ENCODE measurements around the gene ZNF12.
"Not testable (repeated sequence)": the region's sequence is repeated elsewhere in the genome, so short reads cannot be mapped to it uniquely, and the experiment has no call there.

ZNF12 gene

DNA sequence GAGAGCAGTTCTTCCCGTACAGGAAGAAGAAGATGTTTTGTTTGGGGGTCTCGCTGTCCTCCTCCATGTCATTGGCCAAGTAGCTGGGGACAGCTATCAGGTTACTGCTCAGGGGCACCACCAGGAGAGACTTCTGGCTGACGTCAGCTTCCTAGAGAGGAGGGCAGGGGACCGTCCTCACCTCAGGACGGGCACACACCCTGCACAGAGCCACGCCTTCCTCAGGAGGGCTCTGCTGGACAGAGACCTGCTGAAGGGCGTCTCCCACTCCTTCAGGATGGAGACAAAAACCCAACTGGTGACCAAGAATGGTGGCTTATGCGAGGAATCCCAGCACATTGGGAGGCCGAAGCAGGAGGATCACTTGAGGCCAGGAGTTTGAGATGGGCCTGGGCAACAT, 9.2 kb upstream of the ZNF12 start:
- H3K27ac Mint-ChIP-seq; H3K4me3 Mint-ChIP-seq; H3K9me3 Mint-ChIP-seq; DNase-seq; H3K36me3 Mint-ChIP-seq (ENCODE audit: low read depth); H3K4me1 Mint-ChIP-seq (ENCODE audit: low read depth): not testable (repeated sequence)
- H3K27me3 Mint-ChIP-seq: peaks cover 33% of the 10 kb centered on the region

DNA sequence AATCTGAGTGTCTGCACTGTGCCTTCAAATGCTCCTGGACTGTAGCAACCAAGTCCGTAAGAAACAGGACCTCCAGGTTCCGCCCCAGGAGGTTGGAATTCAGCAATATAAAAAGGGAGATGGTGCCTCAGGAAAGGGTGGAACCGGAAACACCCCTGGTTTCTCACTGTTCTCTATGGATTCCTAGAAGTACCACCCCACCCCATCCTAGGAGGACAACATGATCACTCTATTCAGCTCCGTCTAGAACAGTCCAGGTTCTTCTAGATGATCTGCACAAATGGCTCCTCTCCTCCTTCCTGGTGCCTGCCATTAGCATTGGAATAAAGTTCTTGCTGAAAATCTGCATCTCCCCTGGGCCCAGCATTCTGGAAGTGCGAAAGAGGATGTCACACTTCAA, 7.6 kb upstream of the ZNF12 start:
- no peaks in the 10 kb centered on the region for H3K9me3 Mint-ChIP-seq
- no peak overlapping the region for H3K27ac Mint-ChIP-seq
- DNase-seq: no peak
- no peaks in the 10 kb centered on the region for H3K36me3 Mint-ChIP-seq (ENCODE audit: low read depth)
- H3K4me3 Mint-ChIP-seq: no peak overlapping the region
- H3K4me1 Mint-ChIP-seq (ENCODE audit: low read depth): peaks cover 1% of the 10 kb centered on the region
- peaks cover 33% of the 10 kb centered on the region for H3K27me3 Mint-ChIP-seq

DNA sequence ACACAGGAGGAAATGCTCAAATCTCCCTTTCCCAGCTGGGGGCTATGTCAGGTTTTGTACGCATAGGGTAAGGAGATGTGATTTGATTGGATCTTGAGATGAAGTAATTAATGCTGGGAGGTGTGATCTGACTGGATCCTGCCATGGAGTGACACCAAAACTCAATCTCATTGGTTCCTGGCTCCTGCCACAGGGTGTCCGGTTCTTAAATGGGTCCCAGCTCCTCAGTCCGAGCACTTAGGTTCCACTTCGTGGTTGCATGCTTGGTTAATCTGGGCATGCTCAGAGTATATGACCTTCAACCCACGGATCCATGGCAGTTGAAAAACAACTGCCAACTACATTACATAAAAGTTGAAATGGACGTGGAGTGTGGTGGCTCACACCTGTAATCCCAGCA, 3.1 kb upstream of the ZNF12 start:
- peak; percentile 37 for DNase-seq

DNA sequence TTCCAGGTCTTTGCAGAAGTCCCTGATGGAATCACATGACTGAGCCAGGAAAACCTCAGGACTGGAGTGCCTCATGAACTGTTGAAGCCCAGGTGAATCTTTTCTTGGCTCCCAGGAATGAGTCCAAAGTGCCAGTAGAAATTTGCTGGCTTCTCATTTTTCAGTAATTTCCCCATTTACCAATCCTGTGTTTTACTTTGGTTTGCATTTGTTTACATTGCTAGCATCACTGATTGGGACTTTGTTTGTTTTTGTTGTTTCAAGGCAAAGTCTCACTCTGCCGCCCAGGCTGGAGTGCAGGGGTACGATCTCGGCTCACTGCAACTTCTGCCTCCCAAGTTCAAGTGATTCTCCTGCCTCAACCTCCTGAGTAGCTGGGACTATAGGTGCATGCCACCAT, 1.6 kb upstream of the ZNF12 start:
- no peak for DNase-seq
- Mint-ChIP-seq H3K27me3 (peaks cover 3% of the 10 kb centered on the region), H3K4me3 (no peak overlapping the region), H3K27ac (no peak overlapping the region), H3K4me1 (ENCODE audit: low read depth) (peaks cover 29% of the 10 kb centered on the region), H3K9me3 (peaks cover 17% of the 10 kb centered on the region), H3K36me3 (ENCODE audit: low read depth) (peaks cover 35% of the 10 kb centered on the region)

More for the DNA sequence above, 3.1 kb upstream of the ZNF12 start:
- Mint-ChIP-seq H3K27ac (no peak overlapping the region), H3K4me3 (no peak overlapping the region), H3K27me3 (peaks cover 3% of the 10 kb centered on the region), H3K36me3 (ENCODE audit: low read depth) (peaks cover 20% of the 10 kb centered on the region), H3K4me1 (ENCODE audit: low read depth) (peaks cover 20% of the 10 kb centered on the region), H3K9me3 (peaks cover 10% of the 10 kb centered on the region)

DNA sequence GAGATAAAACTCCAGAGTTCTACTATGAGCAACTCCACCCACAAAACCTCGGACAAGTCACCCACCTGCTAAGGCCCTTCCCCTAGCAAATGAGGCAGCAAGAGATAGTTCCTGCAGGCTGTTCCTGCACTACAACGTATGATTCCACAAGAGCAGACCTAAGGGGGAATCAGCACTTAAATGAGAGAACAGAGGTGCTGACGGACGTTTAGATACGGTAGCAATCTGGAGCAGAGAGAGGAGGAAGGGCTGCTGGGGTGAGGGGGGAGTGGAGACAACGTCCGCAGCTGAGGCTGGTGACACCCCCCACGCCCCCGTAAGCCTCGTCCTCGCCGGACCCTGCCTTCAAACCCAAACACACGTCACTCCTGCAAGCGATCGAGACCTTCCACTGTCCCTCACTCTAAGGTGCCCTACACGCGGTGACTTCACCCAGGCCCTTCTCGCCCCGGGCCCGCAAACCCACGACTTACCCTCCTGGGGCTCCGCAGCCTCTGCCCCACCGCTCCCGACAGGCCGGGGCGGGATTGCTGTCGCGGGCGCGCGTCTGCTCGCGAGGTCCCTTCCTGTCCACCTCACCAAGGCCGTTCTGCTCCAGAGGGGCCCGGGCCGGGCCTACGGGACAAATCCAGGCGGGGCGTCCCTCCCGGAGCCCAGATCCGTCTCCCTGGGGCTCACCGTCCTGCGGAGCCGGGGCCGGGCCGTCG, 635 bp downstream of the ZNF12 start:
- DNase-seq: no peak
- Mint-ChIP-seq H3K4me1 (ENCODE audit: low read depth) (peaks cover 44% of the 10 kb centered on the region), H3K27me3 (peaks cover under 1% of the 10 kb centered on the region), H3K27ac (peak overlapping the region; percentile 93), H3K36me3 (ENCODE audit: low read depth) (peaks cover 41% of the 10 kb centered on the region), H3K4me3 (peak overlapping the region; percentile 89), H3K9me3 (peaks cover 33% of the 10 kb centered on the region)

DNA sequence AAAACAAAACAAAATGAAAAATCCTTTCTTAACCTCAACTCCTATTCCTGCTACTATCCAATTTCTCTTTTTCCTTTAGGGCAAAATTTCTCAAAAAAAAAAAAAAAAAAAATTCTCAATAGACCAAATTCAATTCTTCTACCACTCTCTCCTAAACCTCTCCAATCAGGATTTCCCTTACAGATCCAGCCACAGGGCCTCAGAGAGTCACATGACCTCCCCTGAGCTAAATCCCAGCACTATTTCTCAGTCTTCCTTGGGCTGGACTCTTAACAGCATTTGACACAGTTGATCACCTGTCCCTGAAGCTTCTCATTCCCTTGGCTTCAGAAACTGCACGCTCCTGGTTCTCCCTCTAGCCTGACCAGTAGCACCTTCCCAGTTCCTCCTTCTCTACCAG, 4.9 kb downstream of the ZNF12 start:
- Mint-ChIP-seq H3K27ac (no peak overlapping the region), H3K9me3 (peaks cover 51% of the 10 kb centered on the region), H3K4me3 (no peak overlapping the region), H3K36me3 (ENCODE audit: low read depth) (peaks cover 36% of the 10 kb centered on the region), H3K27me3 (no peaks in the 10 kb centered on the region), H3K4me1 (ENCODE audit: low read depth) (peaks cover 33% of the 10 kb centered on the region)
- no peak for DNase-seq

DNA sequence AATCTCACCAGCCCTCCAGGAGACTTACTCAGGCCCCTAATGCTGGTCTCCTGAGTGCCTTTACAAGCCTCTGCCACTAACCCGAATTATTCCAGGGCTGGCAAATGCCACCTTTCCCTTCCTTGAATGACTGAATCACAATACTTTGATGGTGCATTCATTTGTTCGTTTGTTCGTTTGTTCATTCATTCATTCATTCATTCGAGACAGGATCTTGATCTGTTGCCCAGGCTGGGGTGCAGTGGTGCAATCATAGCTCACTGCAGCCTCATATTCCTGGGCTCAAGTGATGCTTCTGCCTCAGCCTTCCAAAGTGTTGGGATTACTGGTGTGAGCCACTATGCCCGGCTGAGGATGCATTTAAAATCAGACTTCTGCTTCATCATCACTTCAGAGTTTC, 6.0 kb downstream of the ZNF12 start:
- Mint-ChIP-seq H3K27me3 (no peaks in the 10 kb centered on the region), H3K9me3 (peaks cover 51% of the 10 kb centered on the region), H3K36me3 (ENCODE audit: low read depth) (peaks cover 30% of the 10 kb centered on the region), H3K4me3 (no peak overlapping the region), H3K4me1 (ENCODE audit: low read depth) (peaks cover 33% of the 10 kb centered on the region), H3K27ac (no peak overlapping the region)
- DNase-seq: no peak

DNA sequence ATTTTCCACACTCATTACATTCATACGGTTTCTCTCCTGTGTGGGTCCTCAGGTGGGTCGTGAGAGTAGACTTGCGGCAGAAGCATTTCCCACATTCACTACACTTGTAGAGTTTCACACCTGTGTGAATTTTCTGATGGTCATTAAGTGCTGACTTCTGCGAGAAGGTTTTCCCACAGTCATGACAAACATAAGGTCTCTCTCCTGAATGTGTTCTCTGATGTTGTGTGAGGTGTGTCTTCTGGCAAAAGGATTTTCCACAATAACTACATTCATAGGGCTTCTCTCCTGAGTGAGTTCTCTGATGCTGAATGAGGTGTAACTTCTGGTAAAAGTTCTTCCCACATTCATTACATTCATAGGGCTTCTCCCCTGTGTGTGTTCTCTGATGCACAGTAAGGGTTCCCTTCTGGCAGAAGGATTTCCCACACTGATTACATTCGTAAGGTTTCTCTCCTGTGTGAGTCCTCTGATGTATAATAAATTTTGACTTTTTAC, 15.1 kb downstream of the ZNF12 start:
- no peaks in the 10 kb centered on the region for H3K36me3 Mint-ChIP-seq (ENCODE audit: low read depth)
- no peak overlapping the region for H3K27ac Mint-ChIP-seq
- no peak for DNase-seq
- H3K27me3 Mint-ChIP-seq: no peaks in the 10 kb centered on the region
- no peaks in the 10 kb centered on the region for H3K4me1 Mint-ChIP-seq (ENCODE audit: low read depth)
- peaks cover 59% of the 10 kb centered on the region for H3K9me3 Mint-ChIP-seq
- no peak overlapping the region for H3K4me3 Mint-ChIP-seq

DNA sequence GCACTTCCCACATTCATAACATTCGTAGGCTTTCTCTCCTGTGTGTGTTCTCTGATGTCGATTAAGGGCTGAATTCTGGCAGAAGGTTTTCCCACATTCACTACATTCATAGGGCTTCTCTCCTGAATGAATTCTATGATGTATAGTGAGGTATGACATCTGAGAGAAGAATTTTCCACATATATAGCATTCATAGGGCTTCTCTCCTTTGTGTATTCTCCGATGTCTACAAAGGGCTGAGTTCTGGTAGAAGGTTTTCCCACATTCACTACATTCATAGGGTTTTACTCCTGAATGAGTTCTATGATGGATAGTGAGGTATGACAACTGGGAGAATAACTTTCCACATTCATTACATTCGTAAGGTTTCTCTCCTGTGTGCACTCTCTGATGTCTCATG, 15.6 kb downstream of the ZNF12 start:
- peaks cover 63% of the 10 kb centered on the region for H3K9me3 Mint-ChIP-seq
- H3K4me3 Mint-ChIP-seq: no peak overlapping the region
- no peaks in the 10 kb centered on the region for H3K36me3 Mint-ChIP-seq (ENCODE audit: low read depth)
- no peak for DNase-seq
- H3K27me3 Mint-ChIP-seq: no peaks in the 10 kb centered on the region
- no peaks in the 10 kb centered on the region for H3K4me1 Mint-ChIP-seq (ENCODE audit: low read depth)
- H3K27ac Mint-ChIP-seq: no peak overlapping the region

DNA sequence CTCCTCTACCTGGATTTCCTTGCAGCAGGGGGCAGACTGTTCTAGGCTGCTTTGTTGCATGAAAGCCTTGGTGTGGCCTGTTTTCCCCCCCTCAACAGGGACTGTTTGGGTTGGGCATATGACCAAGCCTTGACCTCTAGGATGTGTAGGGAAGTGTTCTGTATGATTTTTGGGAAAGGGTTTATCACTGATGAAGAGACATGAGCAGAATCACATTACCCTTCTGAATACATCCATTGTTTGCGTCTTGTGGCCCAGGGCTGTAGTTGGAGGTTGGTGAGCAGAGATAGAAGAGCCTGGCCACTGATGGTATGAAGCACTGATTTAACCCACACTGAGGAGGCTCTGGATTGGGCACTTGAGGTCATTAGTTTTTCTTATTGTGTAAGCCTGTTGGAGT, 26.6 kb downstream of the ZNF12 start:
- no peak for DNase-seq
- no peaks in the 10 kb centered on the region for H3K27me3 Mint-ChIP-seq
- H3K9me3 Mint-ChIP-seq: peaks cover 78% of the 10 kb centered on the region
- H3K4me3 Mint-ChIP-seq: no peak overlapping the region
- H3K36me3 Mint-ChIP-seq (ENCODE audit: low read depth): peaks cover 58% of the 10 kb centered on the region
- H3K27ac Mint-ChIP-seq: no peak overlapping the region
- no peaks in the 10 kb centered on the region for H3K4me1 Mint-ChIP-seq (ENCODE audit: low read depth)

DNA sequence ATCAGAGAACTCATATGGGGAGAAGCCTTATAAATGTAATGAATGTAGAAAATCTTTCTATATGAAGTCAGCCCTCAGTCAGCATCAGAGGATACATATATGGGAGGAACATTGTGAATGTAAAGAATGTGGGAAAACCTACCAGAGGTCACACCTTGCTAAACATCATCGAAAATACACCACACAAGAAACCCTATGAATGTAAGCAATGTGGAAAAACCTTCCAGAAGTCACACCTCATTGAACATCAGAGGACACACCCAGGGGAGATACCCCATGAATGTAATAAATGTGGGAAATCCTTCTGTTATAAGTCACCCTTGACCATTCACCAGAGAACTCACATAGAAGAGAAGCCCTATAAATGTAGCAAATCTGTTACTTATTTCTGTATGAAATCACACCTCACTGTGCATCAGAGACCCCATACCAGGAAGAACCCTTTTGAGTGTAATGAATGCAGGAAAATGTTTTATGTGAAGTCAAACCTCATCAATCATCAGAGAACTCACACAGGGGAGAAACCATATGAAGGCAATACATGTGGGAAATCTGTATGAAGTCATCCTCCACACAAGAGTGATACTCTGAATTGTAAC, 30.8 kb downstream of the ZNF12 start:
- H3K27me3 Mint-ChIP-seq: no peaks in the 10 kb centered on the region
- no peak overlapping the region for H3K4me3 Mint-ChIP-seq
- DNase-seq: no peak
- peaks cover 68% of the 10 kb centered on the region for H3K9me3 Mint-ChIP-seq
- no peaks in the 10 kb centered on the region for H3K4me1 Mint-ChIP-seq (ENCODE audit: low read depth)
- no peak overlapping the region for H3K27ac Mint-ChIP-seq
- peaks cover 54% of the 10 kb centered on the region for H3K36me3 Mint-ChIP-seq (ENCODE audit: low read depth)

DNA sequence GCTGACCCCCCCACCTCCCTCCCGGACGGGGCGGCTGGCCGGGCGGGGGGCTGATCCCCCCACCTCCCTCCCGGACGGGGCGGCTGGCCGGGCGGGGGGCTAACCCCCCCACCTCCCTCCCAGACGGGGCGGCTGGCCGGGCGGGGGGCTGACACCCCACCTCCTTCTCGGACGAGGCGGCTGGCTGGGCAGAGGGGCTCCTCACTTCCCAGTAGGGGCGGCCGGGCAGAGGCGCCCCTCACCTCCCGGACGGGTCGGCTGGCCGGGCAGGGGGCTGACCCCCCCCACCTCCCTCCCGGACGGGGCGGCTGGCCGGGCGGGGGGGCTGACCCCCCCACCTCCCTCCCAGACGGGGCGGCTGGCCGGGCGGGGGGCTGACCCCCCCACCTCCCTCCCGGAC, 35.9 kb downstream of the ZNF12 start:
- DNase-seq; H3K27me3 Mint-ChIP-seq; H3K4me3 Mint-ChIP-seq; H3K4me1 Mint-ChIP-seq (ENCODE audit: low read depth); H3K27ac Mint-ChIP-seq: not testable (repeated sequence)
- peaks cover 57% of the 10 kb centered on the region for H3K36me3 Mint-ChIP-seq (ENCODE audit: low read depth)
- peaks cover 53% of the 10 kb centered on the region for H3K9me3 Mint-ChIP-seq

DNA sequence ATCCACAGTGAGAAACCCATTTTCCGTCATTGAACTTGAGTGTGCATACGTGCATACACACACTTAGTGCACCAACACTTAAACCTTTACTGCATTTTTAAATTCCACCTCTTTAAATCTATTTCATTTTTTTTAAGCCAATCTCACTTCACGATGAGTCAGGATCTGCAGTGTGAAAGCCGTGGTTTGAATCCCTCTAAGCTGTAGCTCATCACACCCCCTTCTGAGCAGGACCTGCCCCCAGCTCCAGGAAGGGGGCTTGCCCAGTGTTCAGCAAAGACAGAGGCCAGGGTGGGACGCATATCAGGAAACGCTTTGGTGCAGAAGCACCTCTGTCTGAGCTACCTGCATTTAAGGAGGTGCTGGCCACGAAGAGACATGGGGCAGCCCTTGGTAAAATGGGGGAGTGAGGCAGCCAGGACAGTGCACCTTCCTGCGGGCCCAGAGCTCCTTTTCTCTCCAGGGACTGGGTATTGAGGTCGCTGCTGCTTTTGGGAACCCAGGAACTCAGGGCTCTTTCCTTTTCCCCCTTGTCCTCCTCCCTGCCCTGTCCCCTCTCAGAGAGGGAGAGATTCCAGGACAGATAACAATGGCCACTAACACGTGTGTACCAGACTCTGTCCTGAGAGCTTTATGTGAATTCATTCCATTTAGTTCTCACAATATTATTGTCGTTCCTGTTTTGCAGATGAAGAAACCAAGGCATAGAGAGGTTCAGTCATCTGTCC, 48.0 kb downstream of the ZNF12 start:
- Mint-ChIP-seq H3K4me3 (no peak overlapping the region), H3K27me3 (peaks cover 6% of the 10 kb centered on the region), H3K9me3 (peaks cover 3% of the 10 kb centered on the region), H3K4me1 (ENCODE audit: low read depth) (peaks cover 6% of the 10 kb centered on the region), H3K27ac (no peak overlapping the region), H3K36me3 (ENCODE audit: low read depth) (peaks cover 21% of the 10 kb centered on the region)
- DNase-seq: peak; percentile 29

DNA sequence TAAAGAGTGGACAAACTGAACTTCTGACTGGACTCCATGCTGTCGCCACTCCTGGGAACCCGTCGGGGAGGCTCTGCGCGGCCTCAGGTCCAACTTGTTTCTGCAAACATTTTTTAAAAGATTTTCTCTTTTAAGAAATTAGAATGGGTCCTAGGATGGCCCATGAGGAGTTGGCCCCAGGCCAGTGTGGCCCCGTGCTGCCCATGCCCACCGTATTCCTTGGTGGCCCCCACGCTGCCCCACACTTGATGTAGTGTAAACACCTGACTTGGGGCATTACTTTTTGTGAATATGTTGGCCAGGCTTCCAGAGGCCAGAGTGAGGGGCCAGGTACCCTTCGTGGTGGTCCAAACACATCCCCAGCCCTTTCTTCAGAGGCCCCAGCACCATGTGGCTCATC, 50.3 kb downstream of the ZNF12 start:
- no peak overlapping the region for H3K27ac Mint-ChIP-seq
- peaks cover 33% of the 10 kb centered on the region for H3K36me3 Mint-ChIP-seq (ENCODE audit: low read depth)
- H3K27me3 Mint-ChIP-seq: no peaks in the 10 kb centered on the region
- H3K9me3 Mint-ChIP-seq: peaks cover 3% of the 10 kb centered on the region
- H3K4me1 Mint-ChIP-seq (ENCODE audit: low read depth): peaks cover 6% of the 10 kb centered on the region
- DNase-seq: no peak
- no peak overlapping the region for H3K4me3 Mint-ChIP-seq
